ENCODE data around the gene JPT2. TPM values are rescaled to one million over a fixed set of nuclear protein-coding genes. Genes with fewer than 3 reads are reported as not detected.
A peak's percentile ranks its signal among the peaks of the same experiment; 100 is the strongest.
"Not testable (repeated sequence)": the region's sequence is repeated elsewhere in the genome, so short reads cannot be mapped to it uniquely, and the experiment has no call there.

Gene JPT2
- total RNA-seq, 1 donor from 2014 or later: 146 TPM

DNA sequence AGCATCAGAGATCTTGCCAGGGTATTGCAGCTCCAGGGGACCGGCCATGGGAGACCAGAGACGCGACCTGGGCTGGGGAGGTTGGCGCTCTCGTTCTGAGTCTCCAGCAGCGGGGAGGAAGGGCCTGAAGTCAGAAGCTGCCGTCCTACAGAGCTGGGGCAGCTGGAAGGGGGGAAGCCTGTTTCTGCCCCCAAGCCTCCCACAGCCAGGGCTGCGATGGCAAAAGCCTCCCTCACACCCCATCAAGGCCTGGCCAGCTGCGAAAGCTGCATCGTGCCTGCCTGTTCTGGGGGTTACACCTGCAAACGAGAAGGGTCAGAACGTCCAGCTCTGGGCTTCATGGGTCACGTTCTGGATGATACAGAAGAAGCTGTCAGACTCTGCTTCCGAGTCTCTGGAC, 54.0 kb downstream of the JPT2 start:
- Mint-ChIP-seq H3K36me3 (ENCODE audit: insufficient read depth) (peaks cover 7% of the 10 kb centered on the region), H3K4me3 (ENCODE audit: low read depth) (no peak overlapping the region), H3K27ac (peak overlapping the region; percentile 31), H3K27me3 (no peaks in the 10 kb centered on the region), H3K4me1 (ENCODE audit: low read depth) (no peaks in the 10 kb centered on the region), H3K9me3 (ENCODE audit: low read depth) (no peaks in the 10 kb centered on the region)
- DNase-seq (ENCODE audit: low spot score, unreplicated experiment): no peak
- TF ChIP-seq, protein P1, sequence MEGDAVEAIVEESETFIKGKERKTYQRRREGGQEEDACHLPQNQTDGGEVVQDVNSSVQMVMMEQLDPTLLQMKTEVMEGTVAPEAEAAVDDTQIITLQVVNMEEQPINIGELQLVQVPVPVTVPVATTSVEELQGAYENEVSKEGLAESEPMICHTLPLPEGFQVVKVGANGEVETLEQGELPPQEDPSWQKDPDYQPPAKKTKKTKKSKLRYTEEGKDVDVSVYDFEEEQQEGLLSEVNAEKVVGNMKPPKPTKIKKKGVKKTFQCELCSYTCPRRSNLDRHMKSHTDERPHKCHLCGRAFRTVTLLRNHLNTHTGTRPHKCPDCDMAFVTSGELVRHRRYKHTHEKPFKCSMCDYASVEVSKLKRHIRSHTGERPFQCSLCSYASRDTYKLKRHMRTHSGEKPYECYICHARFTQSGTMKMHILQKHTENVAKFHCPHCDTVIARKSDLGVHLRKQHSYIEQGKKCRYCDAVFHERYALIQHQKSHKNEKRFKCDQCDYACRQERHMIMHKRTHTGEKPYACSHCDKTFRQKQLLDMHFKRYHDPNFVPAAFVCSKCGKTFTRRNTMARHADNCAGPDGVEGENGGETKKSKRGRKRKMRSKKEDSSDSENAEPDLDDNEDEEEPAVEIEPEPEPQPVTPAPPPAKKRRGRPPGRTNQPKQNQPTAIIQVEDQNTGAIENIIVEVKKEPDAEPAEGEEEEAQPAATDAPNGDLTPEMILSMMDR (IDR thresholded peaks at IDR 0.05; ENCODE audit: unreplicated experiment): no peak

DNA sequence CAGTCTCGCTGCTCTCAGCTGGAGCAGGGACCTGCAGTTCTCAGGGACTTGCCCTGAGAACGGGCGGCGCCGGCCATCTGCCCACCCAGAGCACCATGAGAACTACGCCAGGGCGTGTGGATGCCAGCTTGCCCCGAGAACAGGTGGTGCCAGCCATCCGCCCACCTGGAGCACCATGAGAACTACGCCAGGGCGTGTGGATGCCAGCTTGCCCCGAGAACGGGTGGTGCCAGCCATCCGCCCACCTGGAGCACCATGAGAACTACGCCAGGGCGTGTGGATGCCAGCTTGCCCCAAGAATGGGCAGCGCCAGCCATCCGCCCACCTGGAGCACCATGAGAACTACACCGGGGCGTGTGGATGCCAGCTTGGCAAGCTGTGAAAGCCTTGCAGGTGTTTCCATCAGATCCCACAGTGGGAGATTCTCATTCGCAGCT, 54.5 kb downstream of the JPT2 start:
- not testable (repeated sequence) for H3K4me1 Mint-ChIP-seq (ENCODE audit: low read depth); H3K36me3 Mint-ChIP-seq (ENCODE audit: insufficient read depth); H3K4me3 Mint-ChIP-seq (ENCODE audit: low read depth); H3K27ac Mint-ChIP-seq; H3K27me3 Mint-ChIP-seq; H3K9me3 Mint-ChIP-seq (ENCODE audit: low read depth); DNase-seq (ENCODE audit: low spot score, unreplicated experiment)

DNA sequence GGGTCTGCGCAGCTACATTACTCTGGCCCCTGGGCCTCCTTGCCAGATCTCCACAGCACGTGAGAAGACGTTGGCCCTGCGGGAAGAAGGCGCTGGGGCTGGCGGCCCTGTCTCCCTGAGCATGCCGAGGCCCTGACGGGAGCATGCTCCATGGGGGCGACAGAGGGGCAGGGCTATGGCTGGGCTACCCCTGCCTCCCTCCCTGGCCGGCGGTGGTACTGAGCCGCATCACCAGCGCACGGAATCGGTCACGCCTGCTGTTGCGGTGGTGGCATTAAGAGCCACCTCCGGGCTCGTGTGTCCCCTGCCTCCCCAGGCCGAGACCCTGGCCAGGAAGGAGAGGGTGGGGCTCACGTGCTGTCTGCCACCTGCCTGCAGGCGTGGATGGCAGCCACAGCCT, 56.0 kb downstream of the JPT2 start:
- no peak overlapping the region for H3K27ac Mint-ChIP-seq
- no peaks in the 10 kb centered on the region for H3K9me3 Mint-ChIP-seq (ENCODE audit: low read depth)
- H3K27me3 Mint-ChIP-seq: no peaks in the 10 kb centered on the region
- no peaks in the 10 kb centered on the region for H3K4me1 Mint-ChIP-seq (ENCODE audit: low read depth)
- TF ChIP-seq, protein P1 (IDR thresholded peaks at IDR 0.05; ENCODE audit: unreplicated experiment): no peak
- H3K36me3 Mint-ChIP-seq (ENCODE audit: insufficient read depth): peaks cover 6% of the 10 kb centered on the region
- DNase-seq (ENCODE audit: low spot score, unreplicated experiment): no peak
- no peak overlapping the region for H3K4me3 Mint-ChIP-seq (ENCODE audit: low read depth)

DNA sequence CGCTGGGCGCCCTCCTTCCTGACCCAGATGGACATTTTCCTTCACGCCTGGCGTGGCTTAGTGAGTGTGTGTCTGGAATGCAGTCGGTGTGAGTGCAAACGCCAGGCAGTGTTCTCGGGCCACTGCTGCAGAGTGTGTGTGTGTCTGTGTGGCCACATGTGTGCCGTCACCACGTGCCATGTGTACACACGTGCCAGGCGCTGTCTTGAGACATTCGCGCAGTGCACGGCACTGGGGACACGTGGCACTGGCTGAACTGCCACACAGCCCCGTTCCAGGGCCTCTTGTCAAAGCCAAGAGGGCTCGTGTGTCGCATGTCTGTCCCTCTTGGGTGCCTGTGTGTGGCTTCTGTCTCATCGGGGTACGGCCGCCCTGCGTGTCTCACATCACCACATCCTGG, 56.7 kb downstream of the JPT2 start:
- TF ChIP-seq, protein P1 (IDR thresholded peaks at IDR 0.05; ENCODE audit: unreplicated experiment): no peak
- Mint-ChIP-seq H3K4me1 (ENCODE audit: low read depth) (no peaks in the 10 kb centered on the region), H3K27me3 (no peaks in the 10 kb centered on the region), H3K36me3 (ENCODE audit: insufficient read depth) (peaks cover 4% of the 10 kb centered on the region), H3K27ac (peak overlapping the region; percentile 60), H3K4me3 (ENCODE audit: low read depth) (no peak overlapping the region), H3K9me3 (ENCODE audit: low read depth) (no peaks in the 10 kb centered on the region)
- no peak for DNase-seq (ENCODE audit: low spot score, unreplicated experiment)

DNA sequence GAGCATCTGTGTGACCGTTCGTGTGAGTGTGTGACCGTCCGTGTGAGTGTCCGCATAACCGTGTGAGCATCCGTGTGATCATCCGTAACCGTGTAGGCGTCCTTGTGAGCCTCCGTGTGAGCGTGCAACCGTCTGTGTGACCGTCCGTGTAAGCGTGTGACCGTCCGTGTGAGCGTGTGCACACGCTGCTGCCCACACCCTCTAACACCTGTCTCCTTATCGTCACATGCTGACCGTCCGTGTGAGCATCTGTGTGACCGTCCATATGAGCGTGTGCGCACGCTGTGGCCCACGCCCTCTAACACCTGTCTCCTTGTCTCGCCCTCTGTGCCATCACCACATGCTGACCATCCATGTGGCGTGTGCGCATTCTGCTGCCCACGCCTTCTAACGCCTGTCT, 62.2 kb downstream of the JPT2 start:
- H3K4me3 Mint-ChIP-seq (ENCODE audit: low read depth): no peak overlapping the region
- no peak overlapping the region for H3K27ac Mint-ChIP-seq
- H3K36me3 Mint-ChIP-seq (ENCODE audit: insufficient read depth): no peaks in the 10 kb centered on the region
- H3K9me3 Mint-ChIP-seq (ENCODE audit: low read depth): no peaks in the 10 kb centered on the region
- no peaks in the 10 kb centered on the region for H3K27me3 Mint-ChIP-seq
- H3K4me1 Mint-ChIP-seq (ENCODE audit: low read depth): no peaks in the 10 kb centered on the region
- TF ChIP-seq, protein P1 (IDR thresholded peaks at IDR 0.05; ENCODE audit: unreplicated experiment): no peak
- DNase-seq (ENCODE audit: low spot score, unreplicated experiment): no peak

DNA sequence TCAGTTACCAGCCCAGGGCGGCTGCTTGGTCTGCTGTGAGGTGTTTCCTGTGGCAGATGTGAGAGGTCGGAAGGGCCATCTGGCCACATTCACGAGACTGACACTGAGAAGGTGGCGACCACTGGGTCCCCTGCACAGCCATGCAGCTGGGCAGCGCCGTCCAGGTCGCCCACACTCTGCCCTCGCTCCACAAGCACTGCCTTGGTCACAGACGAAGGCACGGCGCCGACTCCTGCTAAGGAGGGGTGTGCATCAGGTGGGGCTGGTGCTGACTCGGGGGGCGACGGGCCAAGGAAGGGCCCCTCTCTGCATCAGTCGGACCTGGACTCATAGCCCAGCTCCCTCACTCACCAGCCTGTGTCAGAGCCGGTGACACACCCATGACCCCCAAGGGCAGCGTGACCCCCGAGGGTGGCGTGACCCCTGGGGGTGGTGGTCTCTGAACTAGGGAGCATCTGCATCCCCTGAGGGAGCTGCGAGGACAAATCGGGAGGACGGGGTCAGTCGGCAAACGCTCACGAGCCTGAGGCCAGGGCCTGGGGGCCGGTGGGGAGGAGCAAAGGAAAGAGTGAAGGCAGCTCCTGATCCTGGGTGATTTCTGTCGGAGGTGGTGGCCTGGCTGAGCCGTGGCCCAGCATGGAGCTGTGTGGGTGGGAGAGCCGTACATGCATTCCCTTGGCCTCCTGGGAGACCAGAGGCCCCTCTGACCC, 62.9 kb downstream of the JPT2 start:
- Mint-ChIP-seq H3K27ac (no peak overlapping the region), H3K36me3 (ENCODE audit: insufficient read depth) (no peaks in the 10 kb centered on the region), H3K4me3 (ENCODE audit: low read depth) (no peak overlapping the region), H3K9me3 (ENCODE audit: low read depth) (no peaks in the 10 kb centered on the region), H3K4me1 (ENCODE audit: low read depth) (no peaks in the 10 kb centered on the region), H3K27me3 (no peaks in the 10 kb centered on the region)
- no peak for DNase-seq (ENCODE audit: low spot score, unreplicated experiment)
- TF ChIP-seq, protein P1 (IDR thresholded peaks at IDR 0.05; ENCODE audit: unreplicated experiment): no peak

Data from progenitor cell of endocrine pancreas (in vitro differentiated cells).